Endothelial cell (in vitro differentiated cells): ENCODE data around the gene ORMDL2. TPM values are rescaled to one million over a fixed set of nuclear protein-coding genes. Genes with fewer than 3 reads are reported as not detected.
A peak's percentile ranks its signal among the peaks of the same experiment; 100 is the strongest.

Source experiments
- DNase-seq: peaks from one replicate; pipeline ENCODE4 v3.0.0; 2021; ENCODE audit warnings: low spot score
- H3K27ac Mint-ChIP-seq: one replicate; pipeline ENCODE4 v1.8.0; 2021; ENCODE audit warnings: mixed read lengths, inconsistent platforms; ENCODE audit not compliant: unreplicated experiment
- H3K27me3 Mint-ChIP-seq: one replicate; pipeline ENCODE4 v1.8.0; 2021; ENCODE audit warnings: mild to moderate bottlenecking, moderate library complexity, mixed read lengths, inconsistent platforms; ENCODE audit not compliant: unreplicated experiment
- H3K36me3 Mint-ChIP-seq: one replicate; pipeline ENCODE4 v1.8.0; 2021; ENCODE audit warnings: mild to moderate bottlenecking, low read depth, mixed read lengths, inconsistent platforms; ENCODE audit not compliant: unreplicated experiment
- H3K4me1 Mint-ChIP-seq: one replicate; pipeline ENCODE4 v1.8.0; 2021; ENCODE audit warnings: mild to moderate bottlenecking, mixed read lengths, inconsistent platforms; ENCODE audit not compliant: unreplicated experiment
- H3K4me3 Mint-ChIP-seq: one replicate; pipeline ENCODE4 v1.8.0; 2021; ENCODE audit warnings: mild to moderate bottlenecking, mixed read lengths, inconsistent platforms; ENCODE audit not compliant: unreplicated experiment
- H3K9me3 Mint-ChIP-seq: one replicate; pipeline ENCODE4 v1.8.0; 2021; ENCODE audit warnings: mixed read lengths, inconsistent platforms; ENCODE audit not compliant: unreplicated experiment
- CTCF ChIP-seq: fragments of 200-600 bp; sonication (generic); IDR thresholded peaks from one replicate; pipeline ENCODE4 v1.5.0; 2021; ENCODE audit warnings: antibody characterized with exemption; ENCODE audit not compliant: unreplicated experiment
- total RNA-seq: library from RNA; stranded (reverse); fragmentation: NEBNext Ultra II Directional; extraction: Animal tissue kit (Norgen Biotek cat#: 25700); gene quantifications from one replicate; pipeline ENCODE4 v1.2.1, GENCODE V29; 2021; ENCODE audit not compliant: unreplicated experiment

Gene ORMDL2
- total RNA-seq, 1 donor from 2014 or later, result 33.9 TPM

- Mint-ChIP-seq H3K27me3 (no peaks in the 10 kb centered on the region), H3K4me3 (no peak overlapping the region), H3K9me3 (no peaks in the 10 kb centered on the region), H3K36me3 (peaks cover 12% of the 10 kb centered on the region), H3K27ac (no peak overlapping the region), H3K4me1 (peaks cover 3% of the 10 kb centered on the region)
- DNase-seq, result no peak
- no peak for TF ChIP-seq CTCF
Observed at GRCh38 chr12:55815473-55815872, 2.4 kb upstream of the ORMDL2 start.

DNA sequence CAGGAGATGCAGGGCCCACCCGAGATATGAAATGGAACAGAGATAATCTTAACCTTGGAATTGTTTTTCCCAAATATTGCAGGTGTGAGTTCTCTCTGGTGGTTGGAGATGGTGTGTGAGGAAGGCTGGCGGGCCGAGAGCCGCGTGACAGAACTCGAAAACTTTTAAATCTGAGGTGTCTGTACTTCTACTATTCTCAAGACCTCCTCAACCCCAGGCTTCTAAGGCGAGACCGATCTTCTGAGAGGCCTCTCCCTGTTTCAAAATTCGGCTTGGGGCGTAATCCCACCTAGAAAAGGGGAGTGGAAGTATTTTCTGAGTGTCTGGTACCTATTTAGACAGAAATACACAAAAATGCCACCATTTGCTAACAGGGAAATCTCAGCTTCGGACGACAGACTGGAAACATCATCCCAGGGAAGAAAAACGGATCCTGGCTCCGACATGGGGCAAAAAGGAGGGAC is 928 bp upstream of the ORMDL2 start:
- H3K9me3 Mint-ChIP-seq, result no peaks in the 10 kb centered on the region
- no peak overlapping the region for H3K27ac Mint-ChIP-seq
- H3K4me1 Mint-ChIP-seq, result peaks cover 3% of the 10 kb centered on the region
- H3K27me3 Mint-ChIP-seq, result no peaks in the 10 kb centered on the region
- DNase-seq, result no peak
- H3K36me3 Mint-ChIP-seq, result peaks cover 9% of the 10 kb centered on the region
- no peak overlapping the region for H3K4me3 Mint-ChIP-seq
- TF ChIP-seq CTCF, result no peak

DNA sequence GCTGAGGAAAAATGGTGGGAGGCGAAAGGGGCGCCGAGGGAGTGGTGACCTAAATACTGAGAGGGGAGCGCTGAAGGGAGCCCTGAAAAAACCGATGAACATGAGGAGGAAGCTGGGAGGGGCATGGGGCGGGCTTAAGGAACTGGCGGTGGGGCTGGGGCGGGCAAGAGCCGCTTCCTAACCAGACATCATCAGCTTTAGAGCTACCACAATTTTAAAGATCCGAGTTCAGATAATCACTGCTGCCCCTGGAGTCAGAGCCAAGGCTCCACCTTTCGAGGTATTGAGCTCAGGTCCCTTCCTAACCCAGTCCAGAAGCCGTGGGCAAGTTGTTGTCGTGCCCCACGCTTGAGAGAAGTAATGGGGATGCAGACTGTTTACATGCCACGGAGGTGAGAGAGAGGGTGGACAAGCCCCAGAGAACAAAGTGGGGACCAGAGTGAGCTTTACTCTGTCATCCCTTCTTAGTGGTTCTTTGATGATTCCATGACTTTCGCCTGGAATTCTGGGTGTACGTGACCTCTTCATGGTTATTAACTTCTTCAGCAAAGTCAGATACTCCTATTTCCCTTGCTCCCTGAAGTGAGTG is 393 bp downstream of the ORMDL2 start:
- H3K4me1 Mint-ChIP-seq, result peaks cover 3% of the 10 kb centered on the region
- TF ChIP-seq CTCF, result no peak
- H3K27me3 Mint-ChIP-seq, result no peaks in the 10 kb centered on the region
- no peaks in the 10 kb centered on the region for H3K9me3 Mint-ChIP-seq
- DNase-seq, result no peak
- no peak overlapping the region for H3K27ac Mint-ChIP-seq
- peaks cover 15% of the 10 kb centered on the region for H3K36me3 Mint-ChIP-seq
- no peak overlapping the region for H3K4me3 Mint-ChIP-seq

GRCh38 chr12:55818886-55819285 is 1.0 kb downstream of the ORMDL2 start:
- TF ChIP-seq CTCF, result no peak
- Mint-ChIP-seq H3K4me3 (no peak overlapping the region), H3K4me1 (peaks cover 3% of the 10 kb centered on the region), H3K9me3 (no peaks in the 10 kb centered on the region), H3K36me3 (peaks cover 15% of the 10 kb centered on the region), H3K27ac (peak overlapping the region; percentile 24), H3K27me3 (no peaks in the 10 kb centered on the region)
- no peak for DNase-seq

- H3K9me3 Mint-ChIP-seq, result no peaks in the 10 kb centered on the region
- no peak for DNase-seq
- no peak overlapping the region for H3K4me3 Mint-ChIP-seq
- peaks cover 8% of the 10 kb centered on the region for H3K4me1 Mint-ChIP-seq
- TF ChIP-seq CTCF, result no peak
- peaks cover 15% of the 10 kb centered on the region for H3K36me3 Mint-ChIP-seq
- no peak overlapping the region for H3K27ac Mint-ChIP-seq
- no peaks in the 10 kb centered on the region for H3K27me3 Mint-ChIP-seq
Observed at GRCh38 chr12:55820679-55821078, 2.8 kb downstream of the ORMDL2 start.
